GM12878 (cell line): Measurements from ENCODE around the gene SS18. TPM values are rescaled to one million over a fixed set of nuclear protein-coding genes. Genes with fewer than 3 reads are reported as not detected.

Experiments
- ATAC-seq: fragments of 200-7000 bp; cut with Tn5 transposase; 3 replicates; pipeline ENCODE4 v1.9.1; 2020; ENCODE audit warnings: mild to moderate bottlenecking, moderate library complexity
- BruUV-seq: library from RNA; stranded (reverse); fragments of 400-500 nt; replicated peaks from 2 replicates; lab custom pipeline; 2021; lab: Mats Ljungman, UMichigan
- CTCF ChIA-PET: fragments of 300-600 bp; sonication (Branson Sonifier 250); formaldehyde crosslinking; extraction: SDS; loops from one replicate; lab custom pipeline; 2021; ENCODE audit warnings: inconsistent platforms; lab: Yijun Ruan, JAX
- POLR2A ChIA-PET: fragments of 350-600 bp; formaldehyde crosslinking; extraction: SDS; loops from one replicate; lab custom pipeline; 2021; ENCODE audit warnings: inconsistent platforms; lab: Charles Lee
- RAD21 ChIA-PET: fragments of 300-600 bp; sonication (Branson Sonifier 250); formaldehyde crosslinking; loops from one replicate; lab custom pipeline; 2023; ENCODE audit warnings: antibody characterized with exemption; ENCODE audit not compliant: unreplicated experiment; lab: Charles Lee
- SMC1A ChIA-PET: fragments of 300-600 bp; sonication (Branson Sonifier 250); formaldehyde crosslinking; loops from one replicate; lab custom pipeline; 2023; ENCODE audit not compliant: unreplicated experiment, uncharacterized antibody; lab: Charles Lee
- DNase-seq: peaks from one replicate; pipeline ENCODE4 v3.0.0-alpha.2; 2011; ENCODE audit warnings: low read depth, low spot score
- FAIRE-seq: peaks from 3 replicates; lab custom pipeline; 2011; peaks lifted over from hg19 to GRCh38; lab: Jason Lieb, UNC
- H2AFZ ChIP-seq: 2 replicates; pipeline ENCODE4 v1.6.0; 2011; ENCODE audit warnings: low read depth, low read length, control low read depth; ENCODE audit not compliant: control insufficient read depth
- H3K27ac ChIP-seq: 2 replicates; pipeline ENCODE4 v1.5.1; 2011; ENCODE audit warnings: control low read depth; ENCODE audit not compliant: control insufficient read depth, insufficient read depth
- H3K27me3 ChIP-seq, 2 experiments: replicated peaks in 1 of 2; 2 replicates each; pipeline versions ENCODE4 v1.6.0 to v1.6.1; 2011; ENCODE audit warnings: low read length in 1 of 2; ENCODE audit not compliant: control insufficient read depth in 2 of 2, insufficient read depth in 2 of 2
- H3K36me3 ChIP-seq, 2 experiments: 2 replicates each; pipeline ENCODE4 v1.5.1; 2011; ENCODE audit warnings: low read length in 1 of 2; ENCODE audit not compliant: control insufficient read depth in 2 of 2, insufficient read depth in 2 of 2
- H3K4me1 ChIP-seq: 2 replicates; pipeline ENCODE4 v1.6.1; 2011; ENCODE audit warnings: mild to moderate bottlenecking, low read length, moderate library complexity, mixed read lengths; ENCODE audit not compliant: control insufficient read depth, insufficient read depth
- H3K4me2 ChIP-seq: 2 replicates; pipeline ENCODE4 v1.6.0; 2011; ENCODE audit warnings: control low read depth; ENCODE audit not compliant: control insufficient read depth, insufficient read depth
- H3K4me3 ChIP-seq: fragments of 200-600 bp; sonication (generic); 2 replicates; pipeline ENCODE4 v1.5.1; 2016
- H3K79me2 ChIP-seq: 2 replicates; pipeline ENCODE4 v1.6.0; 2011; ENCODE audit warnings: low read length; ENCODE audit not compliant: control insufficient read depth, insufficient read depth
- H3K9ac ChIP-seq: 2 replicates; pipeline ENCODE4 v1.8.0; 2011; ENCODE audit warnings: low read length, control low read depth, mixed read lengths; ENCODE audit not compliant: control insufficient read depth, insufficient read depth
- H3K9me3 ChIP-seq: replicated peaks from 3 replicates; pipeline ENCODE4 v1.5.1; 2011; ENCODE audit warnings: mild to moderate bottlenecking, low read length; ENCODE audit not compliant: control insufficient read depth, insufficient read depth
- H4K20me1 ChIP-seq: 2 replicates; pipeline ENCODE4 v1.6.0; 2011; ENCODE audit not compliant: control insufficient read depth, insufficient read depth
- ATF2 ChIP-seq: IDR thresholded peaks from 2 replicates; pipeline ENCODE4 v1.6.1; 2012; ENCODE audit warnings: low read length, inconsistent platforms
- CUX1 ChIP-seq: IDR thresholded peaks from 2 replicates; pipeline ENCODE4 v1.6.1; 2012; ENCODE audit warnings: improper control_type of control experiment, low read depth, low read length; ENCODE audit not compliant: insufficient replicate concordance
- EED ChIP-seq: sonication (generic); IDR thresholded peaks from 2 replicates; pipeline ENCODE4 v1.6.1; 2016; ENCODE audit warnings: antibody characterized with exemption, low read depth
- EGR1 ChIP-seq, 2 experiments: IDR thresholded peaks; 1 replicate in 1 of 2; 2 replicates in 1 of 2; pipeline ENCODE4 v1.6.1; 2011 to 2012; ENCODE audit warnings: low read depth in 2 of 2, low read length in 2 of 2, borderline replicate concordance in 1 of 2, mild to moderate bottlenecking in 1 of 2, moderate library complexity in 1 of 2
- ESRRA ChIP-seq: IDR thresholded peaks from 2 replicates; pipeline ENCODE4 v1.6.1; 2012; ENCODE audit warnings: mild to moderate bottlenecking, low read length, improper control_type of control experiment
- KAT2A ChIP-seq: conservative IDR thresholded peaks from 2 replicates; pipeline ENCODE4 v1.6.1; 2011; ENCODE audit warnings: low read depth, low read length; ENCODE audit not compliant: control insufficient read depth
- NBN ChIP-seq: fragments of 450-650 bp; IDR thresholded peaks from 2 replicates; pipeline ENCODE4 v1.6.1; 2016
- SMAD1 ChIP-seq: fragments of 450-650 bp; IDR thresholded peaks from 2 replicates; pipeline ENCODE4 v1.6.1; 2018; ENCODE audit warnings: mild to moderate bottlenecking, low read depth; ENCODE audit not compliant: partially characterized antibody
- in situ Hi-C: fragments of 300-500 bp; cut with MboI; formaldehyde crosslinking; loops from 9 replicates; pipeline ENCODE4 v1.14.3; 2018; ENCODE audit warnings: mixed read lengths
- intact Hi-C: fragments of 100-400 bp; cut with micrococcal nuclease; formaldehyde crosslinking; loops from one replicate; pipeline ENCODE4 v1.14.2; 2022; ENCODE audit not compliant: unreplicated experiment
- polyA plus RNA-seq, 11 experiments: library from polyadenylated mRNA; depleted of rRNA in 4 of 11; unstranded in 6 of 11; stranded (reverse) in 5 of 11; fragments of >200 nt; fragmentation: Nextera tagmentation in 4 of 11; fragmentation: Illumina TruSeq in 1 of 11; extraction: Ambion mirVana in 4 of 11; extraction: Trizol in 1 of 11; gene quantifications; 1 replicate in 1 of 11; 2 replicates in 10 of 11; pipeline versions ENCODE4 v1.2.1 to v1.2.3, GENCODE V29; 2011 to 2016; ENCODE audit warnings: inconsistent platforms in 2 of 11, missing spikeins in 2 of 11, low read depth in 1 of 11
- total RNA-seq, 4 experiments: library from RNA; depleted of rRNA in 3 of 4; stranded (reverse); fragments of >200 nt in 3 of 4; fragmentation: Illumina TruSeq in 1 of 4; extraction: Trizol in 1 of 4; gene quantifications; 2 replicates each; pipeline versions ENCODE4 v1.2.1 to v1.2.3, GENCODE V29; 2013 to 2021

The SS18 gene
- total and polyA plus RNA-seq, 10 of the 15 experiments (the other 5 are each of a cell fraction or from before 2014, with no cell fraction given) = 16.6 to 153 (median 81.8) TPM

GRCh38 chr18:26071020-26071419 lies 19.4 kb downstream of the SS18 start:
- ATAC-seq (no peak), DNase-seq (no peak), FAIRE-seq (no peak)
- POLR2A ChIA-PET = no interaction called here
- no peak overlapping the region for H3K4me2 ChIP-seq
- no peak overlapping the region for H3K27ac ChIP-seq
- intact Hi-C loops (no loop called here), in situ Hi-C loops (no loop called here)
- H3K4me3 ChIP-seq = no peak overlapping the region
- TF ChIP-seq NBN (no peak), SMAD1 (no peak), CUX1 (no peak), EGR1 (IDR thresholded peaks at IDR 0.05; ENCODE audit: borderline replicate concordance in 1 of 2, low read depth in 2 of 2, low read length in 2 of 2) (no peak), ATF2 (no peak), EED (no peak), KAT2A (no peak), ESRRA (no peak)
- H3K27me3 ChIP-seq = no peaks in the 10 kb centered on the region
- peaks cover 13% of the 10 kb centered on the region for H3K79me2 ChIP-seq
- no peak overlapping the region for H2AFZ ChIP-seq
- no peaks in the 10 kb centered on the region for H3K9me3 ChIP-seq
- RAD21 ChIA-PET = no interaction called here
- H4K20me1 ChIP-seq = no peaks in the 10 kb centered on the region
- H3K9ac ChIP-seq = no peak overlapping the region
- H3K4me1 ChIP-seq = no peaks in the 10 kb centered on the region
- H3K36me3 ChIP-seq = peaks cover 2 to 30% of the 10 kb centered on the region in 2 experiments
- SMC1A ChIA-PET = interaction anchor here (1.0 kb wide), 2 partner anchors 28 to 253 kb away, joined by 3 read pairs; no protein-coding TSS in a partner anchor
- no TSS peak for BruUV-seq
- CTCF ChIA-PET = no interaction called here
